Pancreas (tissue), 10 donors: ENCODE measurements around the gene RFC4. TPM values are rescaled to one million over a fixed set of nuclear protein-coding genes. Genes with fewer than 3 reads are reported as not detected.
"Not testable (repeated sequence)": the region's sequence is repeated elsewhere in the genome, so short reads cannot be mapped to it uniquely, and the experiment has no call there.

Experiments
- ATAC-seq, 4 donors: fragments of 200-7000 bp; cut with Tn5 transposase; one replicate each; pipeline versions ENCODE4 v1.8.0 to v1.9.1; 2020; ENCODE audit warnings: mild to moderate bottlenecking in 4 of 4, moderate library complexity in 4 of 4
- DNase-seq, 6 donors: peaks; one replicate each; pipeline ENCODE4 v3.0.0-alpha.2; 2020
- FAIRE-seq: peaks from 2 replicates; lab custom pipeline; 2012; peaks lifted over from hg19 to GRCh38; lab: Jason Lieb, UNC
- H3K27ac ChIP-seq, 4 donors: fragments of 200-600 bp; sonication (generic); 1 replicate in 3 of 4; 2 replicates in 1 of 4; pipeline versions ENCODE4 v1.5.0 to v1.8.0; 2020
- H3K27me3 ChIP-seq, 4 donors: fragments of 200-600 bp; one replicate each; pipeline ENCODE4 v1.8.0; 2021
- H3K36me3 ChIP-seq, 3 donors: fragments of 200-600 bp; sonication (generic) in 1 of 3; one replicate each; pipeline versions ENCODE4 v1.5.0 to v1.8.0; 2020 to 2021
- H3K4me1 ChIP-seq, 3 donors: fragments of 200-600 bp; one replicate each; pipeline ENCODE4 v1.8.0; 2021
- H3K4me3 ChIP-seq, 4 donors: fragments of 200-600 bp; sonication (generic) in 2 of 4; one replicate each; pipeline versions ENCODE4 v1.5.0 to v1.8.0; 2020 to 2021
- H3K9me3 ChIP-seq, 4 donors: fragments of 200-600 bp; one replicate each; pipeline ENCODE4 v1.8.0; 2021
- CTCF ChIP-seq, 4 donors: fragments of 200-600 bp; sonication (generic) in 3 of 4; IDR thresholded peaks; one replicate each; pipeline versions ENCODE4 v1.5.0 to v1.8.0; 2021; ENCODE audit warnings: antibody characterized with exemption in 4 of 4
- WGBS, 2 donors: extraction: QIAGEN DNeasy Blood & Tissue Kit; methylation state at CpG; one replicate each; pipeline ENCODE4 v1.1.7; 2013; 5-methylcytosine and 5-hydroxymethylcytosine counted together
- intact Hi-C, 3 donors: fragments of 100-400 bp; cut with DNase I; formaldehyde crosslinking; loops; one replicate each; pipeline versions ENCODE4 v1.11.1 to v1.14.2; 2022
- polyA plus RNA-seq, 2 donors: library from polyadenylated mRNA; stranded (reverse); fragments of 200-250 nt; gene quantifications; one replicate each; pipeline ENCODE4 v1.2.3, GENCODE V29; 2013
- total RNA-seq, 6 donors: library from RNA; stranded (reverse); fragmentation: NEBNext Ultra II Directional in 4 of 6; extraction: Animal tissue kit (Norgen Biotek cat#: 25700) in 4 of 6; gene quantifications; one replicate each; pipeline versions ENCODE4 v1.2.1 to v1.2.4, GENCODE V29; 2021 to 2023
- donor health status: healthy with polysubstance abuse.
- donor health status: DM: no; HTN: no; CAD: no; lungs with moderate emphysema.
- donor health status: DM: no; HTN: no; CAD: no.
- donor health status: control.
- donor health status: control.
- donor health status: Bipolar disorder and iron deficiency.
- donor health status: DM: yes; HTN: yes; CAD: no.
- donor health status: DM: no; HTN: no; CAD: no.
- donor health status: DM: no; HTN: no; CAD: no.
- donor health status: DM: yes; HTN: yes; CAD: no.

The RFC4 gene
- total RNA-seq (10 to 100 TPM in 1 of 6 donors, 1 to 10 TPM in 5; 5.1 to 11.5 (median 8.0) TPM), polyA plus RNA-seq (10 to 100 TPM in 1 of 2 donors, 1 to 10 TPM in 1; 7.0 to 10.9 TPM)

- H3K9me3 ChIP-seq = no peaks in the 10 kb centered on the region
- peak within 1 kb of the TSS; percentile 59 to 84 (median 78) for H3K4me3 ChIP-seq
- H3K4me1 ChIP-seq = peaks cover 0 to 11% (median 0%) of the 10 kb centered on the region in 3 donors
- H3K36me3 ChIP-seq = no peaks in the 10 kb centered on the region
- intact Hi-C loops = no loop called here
- H3K27me3 ChIP-seq = no peaks in the 10 kb centered on the region
- FAIRE-seq (no peak), ATAC-seq (peak; percentile 98 to 99 (median 98)), DNase-seq (peak; percentile 75 to 93 (median 86))
- peak within 1 kb of the TSS; percentile 81 to 91 (median 87) for H3K27ac ChIP-seq
- TF ChIP-seq CTCF (IDR thresholded peaks at IDR 0.05) = no peak
- WGBS, 2 donors = 0% methylated on average over 70 of the region's 70 CpGs
These were observed at the start of gene RFC4 for GRCh38 chr3:186806089-186807055. Gene RFC4 (minus strand): TSS chr3:186806482. CDS start chr3:186804713, 1,769 bp downstream.

- no peak for TF ChIP-seq CTCF (IDR thresholded peaks at IDR 0.05)
- H3K27ac ChIP-seq = no peak overlapping the region
- ATAC-seq (no peak), DNase-seq (no peak), FAIRE-seq (no peak)
- H3K9me3 ChIP-seq = no peaks in the 10 kb centered on the region
- H3K4me3 ChIP-seq = no peak overlapping the region
- intact Hi-C loops = no loop called here
- H3K27me3 ChIP-seq = no peaks in the 10 kb centered on the region
- H3K4me1 ChIP-seq = no peaks in the 10 kb centered on the region
- 0% methylated on average over 1 of the region's 1 CpG for WGBS, 2 donors
- H3K36me3 ChIP-seq = no peaks in the 10 kb centered on the region
These were observed 48.7 kb upstream of the RFC4 start for GRCh38 chr3:186854954-186855353.

GRCh38 chr3:186854146-186854545 is 47.9 kb upstream of the RFC4 start:
- TF ChIP-seq CTCF (IDR thresholded peaks at IDR 0.05) = no peak
- intact Hi-C loops = no loop called here
- H3K9me3 ChIP-seq = no peaks in the 10 kb centered on the region
- no peak overlapping the region for H3K27ac ChIP-seq
- no peaks in the 10 kb centered on the region for H3K27me3 ChIP-seq
- WGBS, 2 donors = 87 to 92% methylated on average over 8 of the region's 8 CpGs
- no peaks in the 10 kb centered on the region for H3K36me3 ChIP-seq
- no peak for FAIRE-seq
- ATAC-seq = no peak
- DNase-seq = no peak
- H3K4me1 ChIP-seq = no peaks in the 10 kb centered on the region
- H3K4me3 ChIP-seq = no peak overlapping the region

GRCh38 chr3:186852994-186853393 is 46.7 kb upstream of the RFC4 start:
- Histone ChIP-seq H3K4me1 (no peaks in the 10 kb centered on the region), H3K4me3 (no peak overlapping the region), H3K9me3 (no peaks in the 10 kb centered on the region), H3K36me3 (no peaks in the 10 kb centered on the region), H3K27ac (no peak overlapping the region), H3K27me3 (no peaks in the 10 kb centered on the region)
- intact Hi-C loops = no loop called here
- WGBS, 2 donors = 77 to 82% methylated on average over 6 of the region's 6 CpGs
- no peak for FAIRE-seq
- TF ChIP-seq CTCF (IDR thresholded peaks at IDR 0.05) = no peak
- DNase-seq = peak in 1 of 6 donors; percentile 42
- no peak for ATAC-seq

- H3K27ac ChIP-seq, intact Hi-C loops, H3K9me3 ChIP-seq, H3K4me3 ChIP-seq, H3K4me1 ChIP-seq, FAIRE-seq, ATAC-seq, H3K27me3 ChIP-seq, DNase-seq, H3K36me3 ChIP-seq: not testable (repeated sequence)
- WGBS, 2 donors = 87 to 94% methylated on average over 3 of the region's 3 CpGs
These were observed 45.6 kb upstream of the RFC4 start for GRCh38 chr3:186851835-186852234.
